ENCODE data around the gene EZH2.

DNA sequence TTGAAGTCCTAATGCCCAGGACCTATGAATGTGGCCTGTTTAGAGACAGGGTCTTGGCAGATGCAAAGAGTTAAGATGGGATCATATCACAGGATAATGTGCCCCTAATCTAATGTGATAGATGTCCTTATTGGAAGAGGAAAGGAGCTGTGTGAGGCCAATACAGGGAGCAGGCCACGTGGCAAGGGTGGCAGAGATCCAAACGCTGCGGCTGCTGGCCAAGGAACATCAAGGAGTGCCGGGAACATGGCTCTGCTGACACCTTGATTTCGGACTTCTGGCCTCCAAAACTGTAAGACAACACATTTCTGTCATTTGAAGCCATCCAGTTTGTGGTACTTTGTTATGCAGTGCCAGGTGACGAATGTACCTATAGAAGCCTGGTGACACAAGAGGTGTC, 37.7 kb upstream of the EZH2 start:
- no peak for TF ChIP-seq CTCF (IDR thresholded peaks at IDR 0.05; ENCODE audit: insufficient read depth, low read depth, low read length)
- TF ChIP-seq EZH2 (IDR thresholded peaks at IDR 0.05; ENCODE audit: insufficient read depth, low read length), result no peak

Measured in astrocyte (in vitro differentiated cells and primary cell).